Measurements from ENCODE around the gene KIZ. TPM values are rescaled to one million over a fixed set of nuclear protein-coding genes. Genes with fewer than 3 reads are reported as not detected.

Gene KIZ
- total RNA-seq, 1 donor from 2014 or later, result 18.0 TPM

- CTCF ChIA-PET, result no interaction called here
- POLR2A ChIA-PET, result no interaction called here
Observed at GRCh38 chr20:21137078-21137477, 11.2 kb downstream of the KIZ start.

GRCh38 chr20:21139881-21140566, 14.1 kb downstream of the KIZ start:
- H3K27me3 Mint-ChIP-seq, result no peaks in the 10 kb centered on the region
- H3K27ac Mint-ChIP-seq, result no peak overlapping the region
- H3K9me3 Mint-ChIP-seq, result no peaks in the 10 kb centered on the region
- ChIA-PET POLR2A (no interaction called here), CTCF (interaction anchor here (0.6 kb wide), 1 partner anchor 478 kb away, joined by 5 read pairs; no protein-coding TSS in a partner anchor)
- intact Hi-C loops (cut with micrococcal nuclease), result no loop called here
- ATAC-seq (ENCODE audit: low read depth) (no peak), DNase-seq (no peak)
- peaks cover 45% of the 10 kb centered on the region for H3K36me3 Mint-ChIP-seq (ENCODE audit: low read depth)
- no peak for TF ChIP-seq CTCF (IDR thresholded peaks at IDR 0.05)
- no peak overlapping the region for H3K4me3 Mint-ChIP-seq
- no peaks in the 10 kb centered on the region for H3K4me1 Mint-ChIP-seq

More at GRCh38 chr20:21137078-21137477, 11.2 kb downstream of the KIZ start:
- no peak overlapping the region for H3K4me3 Mint-ChIP-seq
- ATAC-seq (ENCODE audit: low read depth) (no peak), DNase-seq (no peak)
- H3K36me3 Mint-ChIP-seq (ENCODE audit: low read depth), result peaks cover 63% of the 10 kb centered on the region
- no peaks in the 10 kb centered on the region for H3K9me3 Mint-ChIP-seq
- no peaks in the 10 kb centered on the region for H3K27me3 Mint-ChIP-seq
- no peak for TF ChIP-seq CTCF (IDR thresholded peaks at IDR 0.05)
- H3K4me1 Mint-ChIP-seq, result no peaks in the 10 kb centered on the region
- no peak overlapping the region for H3K27ac Mint-ChIP-seq
- intact Hi-C loops (cut with micrococcal nuclease), result no loop called here

GRCh38 chr20:21141825-21142224, 15.9 kb downstream of the KIZ start:
- ATAC-seq (ENCODE audit: low read depth) (no peak), DNase-seq (no peak)
- Mint-ChIP-seq H3K36me3 (ENCODE audit: low read depth) (peaks cover 36% of the 10 kb centered on the region), H3K4me1 (no peaks in the 10 kb centered on the region), H3K27ac (no peak overlapping the region), H3K9me3 (no peaks in the 10 kb centered on the region), H3K4me3 (no peak overlapping the region), H3K27me3 (no peaks in the 10 kb centered on the region)
- no peak for TF ChIP-seq CTCF (IDR thresholded peaks at IDR 0.05)
- ChIA-PET POLR2A (no interaction called here), CTCF (no interaction called here)
- intact Hi-C loops (cut with micrococcal nuclease), result no loop called here

- Mint-ChIP-seq H3K27ac (no peak overlapping the region), H3K4me1 (no peaks in the 10 kb centered on the region), H3K4me3 (no peak overlapping the region), H3K36me3 (ENCODE audit: low read depth) (peaks cover 32% of the 10 kb centered on the region), H3K27me3 (no peaks in the 10 kb centered on the region), H3K9me3 (no peaks in the 10 kb centered on the region)
- POLR2A ChIA-PET, result no interaction called here
- ATAC-seq (ENCODE audit: low read depth) (no peak), DNase-seq (no peak)
- intact Hi-C loops (cut with micrococcal nuclease), result no loop called here
- CTCF ChIA-PET, result no interaction called here
- TF ChIP-seq CTCF (IDR thresholded peaks at IDR 0.05), result no peak
Observed at GRCh38 chr20:21143194-21143890, 17.5 kb downstream of the KIZ start.

GRCh38 chr20:21145424-21145823, 19.5 kb downstream of the KIZ start:
- ChIA-PET POLR2A (no interaction called here), CTCF (no interaction called here)
- intact Hi-C loops (cut with micrococcal nuclease), result no loop called here
- Mint-ChIP-seq H3K27ac (no peak overlapping the region), H3K36me3 (ENCODE audit: low read depth) (peaks cover 37% of the 10 kb centered on the region), H3K27me3 (no peaks in the 10 kb centered on the region), H3K9me3 (no peaks in the 10 kb centered on the region), H3K4me3 (no peak overlapping the region), H3K4me1 (no peaks in the 10 kb centered on the region)
- no peak for TF ChIP-seq CTCF (IDR thresholded peaks at IDR 0.05)
- no peak for DNase-seq
- ATAC-seq (ENCODE audit: low read depth), result no peak
